Astrocyte (in vitro differentiated cells and primary cell): Measurements from ENCODE around the gene SLC6A2.

ENCODE experiments used
- EZH2 ChIP-seq: IDR thresholded peaks from 2 replicates; pipeline ENCODE4 v1.6.1; 2012; ENCODE audit warnings: mild to moderate bottlenecking, low read length, inconsistent platforms; ENCODE audit not compliant: insufficient read depth
- TF ChIP-seq, protein P1 (sequence below): IDR thresholded peaks from 2 replicates; pipeline ENCODE4 v1.5.1; 2011; ENCODE audit warnings: low read depth, mild to moderate bottlenecking, inconsistent platforms, low read length, moderate library complexity; ENCODE audit not compliant: insufficient read depth

DNA sequence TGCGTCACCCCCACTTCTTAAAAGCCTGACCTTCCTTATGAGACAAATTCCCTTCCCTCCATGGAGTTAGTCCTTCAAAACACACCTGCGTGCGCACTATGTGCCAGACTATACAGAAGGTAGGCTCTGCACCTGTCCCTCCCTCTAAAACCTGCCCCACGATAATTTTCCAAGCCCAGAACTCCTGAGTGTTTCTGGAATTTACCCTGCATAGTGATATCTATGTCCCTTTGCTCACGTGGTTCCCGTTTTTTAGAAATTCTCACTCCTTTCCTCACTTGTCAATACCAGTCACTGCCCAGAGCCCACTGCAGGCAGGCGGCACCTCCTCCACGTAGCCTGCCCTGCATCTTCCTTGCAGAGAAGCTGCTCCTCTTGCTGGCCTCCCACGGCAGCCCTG is 82.2 kb downstream of the SLC6A2 start:
- TF ChIP-seq, protein P1, sequence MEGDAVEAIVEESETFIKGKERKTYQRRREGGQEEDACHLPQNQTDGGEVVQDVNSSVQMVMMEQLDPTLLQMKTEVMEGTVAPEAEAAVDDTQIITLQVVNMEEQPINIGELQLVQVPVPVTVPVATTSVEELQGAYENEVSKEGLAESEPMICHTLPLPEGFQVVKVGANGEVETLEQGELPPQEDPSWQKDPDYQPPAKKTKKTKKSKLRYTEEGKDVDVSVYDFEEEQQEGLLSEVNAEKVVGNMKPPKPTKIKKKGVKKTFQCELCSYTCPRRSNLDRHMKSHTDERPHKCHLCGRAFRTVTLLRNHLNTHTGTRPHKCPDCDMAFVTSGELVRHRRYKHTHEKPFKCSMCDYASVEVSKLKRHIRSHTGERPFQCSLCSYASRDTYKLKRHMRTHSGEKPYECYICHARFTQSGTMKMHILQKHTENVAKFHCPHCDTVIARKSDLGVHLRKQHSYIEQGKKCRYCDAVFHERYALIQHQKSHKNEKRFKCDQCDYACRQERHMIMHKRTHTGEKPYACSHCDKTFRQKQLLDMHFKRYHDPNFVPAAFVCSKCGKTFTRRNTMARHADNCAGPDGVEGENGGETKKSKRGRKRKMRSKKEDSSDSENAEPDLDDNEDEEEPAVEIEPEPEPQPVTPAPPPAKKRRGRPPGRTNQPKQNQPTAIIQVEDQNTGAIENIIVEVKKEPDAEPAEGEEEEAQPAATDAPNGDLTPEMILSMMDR = no peak
- no peak for TF ChIP-seq EZH2
